Measurements from ENCODE around the gene RPUSD2.

- TF ChIP-seq CTCF (conservative IDR thresholded peaks at IDR 0.05) (no peak), EZH2 (IDR thresholded peaks at IDR 0.05; ENCODE audit: low read depth) (no peak)
Observed at GRCh38 chr15:40575113-40575512, 6.0 kb downstream of the RPUSD2 start.

Measured in PC-9 (cell line).